ENCODE data around the gene PIGU.

PIGU gene

DNA sequence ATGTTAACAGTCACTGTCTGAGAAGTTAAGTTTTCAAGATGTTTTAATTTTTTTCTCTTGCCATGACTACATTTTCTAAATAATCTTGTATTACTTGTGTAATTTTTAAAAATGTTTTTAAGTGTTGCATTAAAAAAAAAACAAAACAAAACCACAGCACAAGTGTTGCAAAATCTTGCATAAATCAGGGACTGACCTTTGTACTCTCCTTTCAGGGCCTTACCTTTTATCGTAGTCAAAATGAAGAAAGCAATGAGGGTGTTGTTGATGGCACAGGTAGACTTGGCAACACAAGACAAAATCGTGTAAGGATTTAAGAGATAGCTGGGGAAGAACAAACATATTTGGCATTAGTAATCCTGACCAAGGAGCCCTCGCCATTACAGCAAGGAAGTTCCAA lies 42.5 kb downstream of the PIGU start:
- no peak overlapping the region for H3K4me3 ChIP-seq (ENCODE audit: low read depth, low read length)
- H3K36me3 ChIP-seq, result peaks cover 25% of the 10 kb centered on the region
- no peak for DNase-seq
- TF ChIP-seq, protein P1, sequence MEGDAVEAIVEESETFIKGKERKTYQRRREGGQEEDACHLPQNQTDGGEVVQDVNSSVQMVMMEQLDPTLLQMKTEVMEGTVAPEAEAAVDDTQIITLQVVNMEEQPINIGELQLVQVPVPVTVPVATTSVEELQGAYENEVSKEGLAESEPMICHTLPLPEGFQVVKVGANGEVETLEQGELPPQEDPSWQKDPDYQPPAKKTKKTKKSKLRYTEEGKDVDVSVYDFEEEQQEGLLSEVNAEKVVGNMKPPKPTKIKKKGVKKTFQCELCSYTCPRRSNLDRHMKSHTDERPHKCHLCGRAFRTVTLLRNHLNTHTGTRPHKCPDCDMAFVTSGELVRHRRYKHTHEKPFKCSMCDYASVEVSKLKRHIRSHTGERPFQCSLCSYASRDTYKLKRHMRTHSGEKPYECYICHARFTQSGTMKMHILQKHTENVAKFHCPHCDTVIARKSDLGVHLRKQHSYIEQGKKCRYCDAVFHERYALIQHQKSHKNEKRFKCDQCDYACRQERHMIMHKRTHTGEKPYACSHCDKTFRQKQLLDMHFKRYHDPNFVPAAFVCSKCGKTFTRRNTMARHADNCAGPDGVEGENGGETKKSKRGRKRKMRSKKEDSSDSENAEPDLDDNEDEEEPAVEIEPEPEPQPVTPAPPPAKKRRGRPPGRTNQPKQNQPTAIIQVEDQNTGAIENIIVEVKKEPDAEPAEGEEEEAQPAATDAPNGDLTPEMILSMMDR (IDR thresholded peaks at IDR 0.05; ENCODE audit: low read depth, low read length), result no peak
- H3K27ac ChIP-seq, result peak overlapping the region; percentile 59
- no peaks in the 10 kb centered on the region for H3K27me3 ChIP-seq (ENCODE audit: insufficient read depth, low read depth, severe bottlenecking)
- H3K9me3 ChIP-seq (ENCODE audit: severe bottlenecking), result no peaks in the 10 kb centered on the region

DNA sequence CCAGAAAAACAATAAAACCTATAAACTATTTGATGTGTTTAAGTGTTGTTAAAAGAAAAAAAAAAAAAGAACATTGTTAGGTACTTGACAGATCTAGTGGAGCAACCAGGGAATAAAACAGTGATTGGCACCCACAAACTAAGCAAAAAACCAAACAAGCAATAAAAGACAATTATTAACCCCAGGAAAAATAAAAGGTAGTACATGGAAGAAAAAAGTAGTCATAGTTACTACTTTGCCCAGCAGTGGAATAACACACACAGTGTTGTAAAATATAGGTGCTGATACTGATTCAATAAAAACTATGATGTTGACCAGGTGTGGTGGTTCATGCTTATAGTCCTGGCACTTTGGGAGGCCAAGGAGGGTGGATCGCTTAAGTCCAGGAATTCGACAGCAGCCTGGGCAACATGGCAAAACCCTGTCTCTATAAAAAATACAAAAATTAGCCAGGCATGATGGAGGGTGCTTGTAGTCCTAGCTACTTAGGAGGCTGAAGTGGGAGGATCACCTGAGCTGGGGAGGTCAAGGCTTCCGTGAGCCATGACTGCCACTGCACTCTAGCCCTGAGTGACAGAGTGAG lies 43.9 kb downstream of the PIGU start:
- no peak overlapping the region for H3K27ac ChIP-seq
- H3K36me3 ChIP-seq, result peaks cover 25% of the 10 kb centered on the region
- no peaks in the 10 kb centered on the region for H3K27me3 ChIP-seq (ENCODE audit: insufficient read depth, low read depth, severe bottlenecking)
- H3K4me3 ChIP-seq (ENCODE audit: low read depth, low read length), result no peak overlapping the region
- no peak for DNase-seq
- no peaks in the 10 kb centered on the region for H3K9me3 ChIP-seq (ENCODE audit: severe bottlenecking)
- TF ChIP-seq, protein P1 (IDR thresholded peaks at IDR 0.05; ENCODE audit: low read depth, low read length), result no peak

DNA sequence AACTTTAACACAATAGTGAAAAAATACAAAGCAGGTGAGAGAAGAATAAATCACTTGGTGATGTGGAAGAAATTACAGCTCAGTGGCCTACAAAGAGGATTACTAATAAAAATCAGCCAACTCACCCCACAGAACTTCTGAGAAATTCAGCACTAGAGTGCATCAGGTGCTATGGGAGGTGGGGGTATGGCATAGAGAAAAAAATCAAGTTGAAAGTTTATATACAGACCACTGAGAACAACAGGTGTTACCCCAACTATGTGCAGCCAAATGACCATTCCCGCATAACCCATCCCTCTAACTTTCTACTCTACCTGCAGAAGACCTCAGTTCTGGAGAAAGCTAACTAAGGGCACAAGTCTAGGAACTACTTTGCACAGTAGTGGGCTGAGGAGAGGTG lies 47.0 kb downstream of the PIGU start:
- Histone ChIP-seq H3K27me3 (ENCODE audit: insufficient read depth, low read depth, severe bottlenecking) (no peaks in the 10 kb centered on the region), H3K4me3 (ENCODE audit: low read depth, low read length) (no peak overlapping the region), H3K36me3 (peaks cover 20% of the 10 kb centered on the region), H3K27ac (peak overlapping the region; percentile 69), H3K9me3 (ENCODE audit: severe bottlenecking) (no peaks in the 10 kb centered on the region)
- TF ChIP-seq, protein P1 (IDR thresholded peaks at IDR 0.05; ENCODE audit: low read depth, low read length), result no peak
- no peak for DNase-seq

GRCh38 chr20:34629342-34629741 lies 47.5 kb downstream of the PIGU start:
- Histone ChIP-seq H3K27ac (peak overlapping the region; percentile 69), H3K27me3 (ENCODE audit: insufficient read depth, low read depth, severe bottlenecking) (no peaks in the 10 kb centered on the region), H3K4me3 (ENCODE audit: low read depth, low read length) (no peak overlapping the region), H3K9me3 (ENCODE audit: severe bottlenecking) (no peaks in the 10 kb centered on the region), H3K36me3 (peaks cover 20% of the 10 kb centered on the region)
- DNase-seq, result no peak
- TF ChIP-seq, protein P1 (IDR thresholded peaks at IDR 0.05; ENCODE audit: low read depth, low read length), result no peak

- Histone ChIP-seq H3K4me3 (ENCODE audit: low read depth, low read length) (no peak overlapping the region), H3K36me3 (peaks cover 14% of the 10 kb centered on the region), H3K9me3 (ENCODE audit: severe bottlenecking) (no peaks in the 10 kb centered on the region), H3K27ac (peak overlapping the region; percentile 28), H3K27me3 (ENCODE audit: insufficient read depth, low read depth, severe bottlenecking) (no peaks in the 10 kb centered on the region)
- TF ChIP-seq, protein P1 (IDR thresholded peaks at IDR 0.05; ENCODE audit: low read depth, low read length), result no peak
- no peak for DNase-seq
Observed at GRCh38 chr20:34628026-34628425, 48.9 kb downstream of the PIGU start.

DNA sequence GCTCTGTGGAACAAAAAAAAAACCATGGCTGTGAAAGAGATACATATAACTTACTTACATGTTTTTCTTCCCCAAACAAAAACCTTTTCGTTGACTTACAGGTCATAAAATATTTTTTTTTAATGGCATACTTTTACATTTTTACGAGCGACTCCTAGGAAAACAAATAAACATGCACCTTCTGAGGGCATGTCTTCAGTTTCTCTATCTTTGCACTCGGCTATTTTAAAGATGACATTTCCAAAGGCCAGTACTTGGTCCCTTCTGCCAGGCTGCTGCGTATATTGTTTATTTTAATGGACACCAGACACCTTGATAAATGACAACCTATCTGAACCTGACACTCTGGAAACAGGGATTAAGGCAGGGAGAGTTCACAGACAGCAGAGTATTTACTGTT lies 49.4 kb downstream of the PIGU start:
- no peak overlapping the region for H3K4me3 ChIP-seq (ENCODE audit: low read depth, low read length)
- peaks cover 13% of the 10 kb centered on the region for H3K36me3 ChIP-seq
- no peak for DNase-seq
- H3K27ac ChIP-seq, result peak overlapping the region; percentile 28
- TF ChIP-seq, protein P1 (IDR thresholded peaks at IDR 0.05; ENCODE audit: low read depth, low read length), result no peak
- H3K27me3 ChIP-seq (ENCODE audit: insufficient read depth, low read depth, severe bottlenecking), result no peaks in the 10 kb centered on the region
- no peaks in the 10 kb centered on the region for H3K9me3 ChIP-seq (ENCODE audit: severe bottlenecking)
